RWPE1 (cell line): ENCODE results near the gene CD300A.
A peak's percentile ranks its signal among the peaks of the same experiment; 100 is the strongest.

Experiments used
- CTCF ChIA-PET: fragments of 350-600 bp; sonication (Branson Sonifier 250); formaldehyde crosslinking; extraction: SDS; loops from one replicate; lab custom pipeline; 2021; lab: Yijun Ruan, JAX
- POLR2A ChIA-PET: fragments of 400-600 bp; formaldehyde crosslinking; extraction: SDS; loops from one replicate; lab custom pipeline; 2020; ENCODE audit warnings: antibody characterized with exemption; ENCODE audit not compliant: low non-redundant PET; lab: Yijun Ruan, JAX
- DNase-seq: peaks from one replicate; pipeline ENCODE4 v3.0.0; 2012; ENCODE audit warnings: low spot score
- H3K27ac ChIP-seq: fragments of 450-650 bp; 2 replicates; pipeline ENCODE4 v1.5.1; 2017
- TF ChIP-seq, protein P1 (sequence below): fragments of 450-650 bp; conservative IDR thresholded peaks from 2 replicates; pipeline ENCODE4 v1.5.1; 2017; ENCODE audit warnings: low read depth, mild to moderate bottlenecking

CD300A gene

GRCh38 chr17:74444406-74444805 lies 22.0 kb upstream of the CD300A start:
- no peak for DNase-seq
- H3K27ac ChIP-seq = peak overlapping the region; percentile 88
- POLR2A ChIA-PET = interaction anchor here (0.8 kb wide), 1 partner anchor 76 kb away, joined by 3 read pairs; no protein-coding TSS in a partner anchor
- TF ChIP-seq, protein P1, sequence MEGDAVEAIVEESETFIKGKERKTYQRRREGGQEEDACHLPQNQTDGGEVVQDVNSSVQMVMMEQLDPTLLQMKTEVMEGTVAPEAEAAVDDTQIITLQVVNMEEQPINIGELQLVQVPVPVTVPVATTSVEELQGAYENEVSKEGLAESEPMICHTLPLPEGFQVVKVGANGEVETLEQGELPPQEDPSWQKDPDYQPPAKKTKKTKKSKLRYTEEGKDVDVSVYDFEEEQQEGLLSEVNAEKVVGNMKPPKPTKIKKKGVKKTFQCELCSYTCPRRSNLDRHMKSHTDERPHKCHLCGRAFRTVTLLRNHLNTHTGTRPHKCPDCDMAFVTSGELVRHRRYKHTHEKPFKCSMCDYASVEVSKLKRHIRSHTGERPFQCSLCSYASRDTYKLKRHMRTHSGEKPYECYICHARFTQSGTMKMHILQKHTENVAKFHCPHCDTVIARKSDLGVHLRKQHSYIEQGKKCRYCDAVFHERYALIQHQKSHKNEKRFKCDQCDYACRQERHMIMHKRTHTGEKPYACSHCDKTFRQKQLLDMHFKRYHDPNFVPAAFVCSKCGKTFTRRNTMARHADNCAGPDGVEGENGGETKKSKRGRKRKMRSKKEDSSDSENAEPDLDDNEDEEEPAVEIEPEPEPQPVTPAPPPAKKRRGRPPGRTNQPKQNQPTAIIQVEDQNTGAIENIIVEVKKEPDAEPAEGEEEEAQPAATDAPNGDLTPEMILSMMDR = no peak
- CTCF ChIA-PET = interaction anchor here (0.6 to 3.5 kb wide), 4 partner anchors 13 to 65 kb away, joined by 3 to 23 read pairs (median 6); no protein-coding TSS in a partner anchor

DNA sequence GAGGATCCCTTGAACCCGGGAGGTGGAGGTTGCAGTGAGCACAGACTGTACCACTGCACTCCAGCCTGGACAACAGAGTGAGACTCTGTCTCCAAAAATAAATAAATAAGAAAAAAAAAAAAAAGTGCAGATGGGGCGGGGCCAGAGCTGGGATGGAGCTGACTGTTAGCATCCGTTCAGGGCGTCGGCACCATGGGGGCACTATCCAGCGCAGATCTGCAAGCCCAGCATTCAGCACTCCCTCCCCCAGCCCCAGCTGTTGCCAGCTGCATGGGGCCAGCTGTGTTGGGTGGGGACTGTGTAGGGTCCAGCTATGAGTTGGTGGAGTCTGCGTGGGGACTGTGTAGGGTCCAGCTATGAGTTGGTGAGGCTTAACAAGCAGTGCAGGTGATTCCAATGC lies 21.3 kb upstream of the CD300A start:
- H3K27ac ChIP-seq = peak overlapping the region; percentile 88
- TF ChIP-seq, protein P1 = no peak
- no peak for DNase-seq
- ChIA-PET POLR2A (no interaction called here), CTCF (interaction anchor here (1.0 to 3.5 kb wide), 3 partner anchors 12 to 66 kb away, joined by 4 to 23 read pairs (median 9); no protein-coding TSS in a partner anchor)

DNA sequence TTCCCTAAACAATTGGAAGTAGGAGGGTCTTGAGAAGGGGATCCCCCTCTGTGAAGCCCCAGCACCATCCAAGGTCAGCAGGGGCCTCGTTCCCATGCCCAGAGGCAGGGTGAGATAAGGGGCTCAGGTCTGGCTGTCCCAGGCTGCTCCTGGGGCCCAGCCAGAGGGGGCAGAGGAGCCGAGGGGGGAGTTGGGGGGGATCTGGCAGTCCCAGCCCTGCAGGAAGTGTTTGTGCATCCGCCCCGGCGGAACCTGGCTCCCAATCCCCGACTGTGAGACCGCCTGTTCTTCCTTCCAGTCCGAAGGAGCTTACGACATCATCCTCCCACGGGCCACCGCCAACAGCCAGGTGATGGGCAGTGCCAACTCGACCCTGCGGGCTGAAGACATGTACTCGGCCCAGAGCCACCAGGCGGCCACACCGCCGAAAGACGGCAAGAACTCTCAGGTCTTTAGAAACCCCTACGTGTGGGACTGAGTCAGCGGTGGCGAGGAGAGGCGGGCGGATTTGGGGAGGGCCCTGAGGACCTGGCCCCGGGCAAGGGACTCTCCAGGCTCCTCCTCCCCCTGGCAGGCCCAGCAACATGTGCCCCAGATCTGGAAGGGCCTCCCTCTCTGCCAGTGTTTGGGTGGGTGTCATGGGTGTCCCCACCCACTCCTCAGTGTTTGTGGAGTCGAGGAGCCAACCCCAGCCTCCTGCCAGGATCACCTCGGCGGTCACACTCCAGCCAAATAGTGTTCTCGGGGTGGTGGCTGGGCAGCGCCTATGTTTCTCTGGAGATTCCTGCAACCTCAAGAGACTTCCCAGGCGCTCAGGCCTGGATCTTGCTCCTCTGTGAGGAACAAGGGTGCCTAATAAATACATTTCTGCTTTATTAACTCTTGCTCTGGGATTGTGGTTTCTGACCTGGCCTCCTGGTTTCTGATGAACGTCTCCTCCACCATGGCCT lies 19.6 kb upstream of the CD300A start:
- POLR2A ChIA-PET = no interaction called here
- CTCF ChIA-PET = interaction anchor here (3.5 kb wide), 1 partner anchor 67 kb away, joined by 23 read pairs; no protein-coding TSS in a partner anchor
- no peak for DNase-seq
- H3K27ac ChIP-seq = peak overlapping the region; percentile 88
- TF ChIP-seq, protein P1 = no peak

- ChIA-PET CTCF (interaction anchor here (1.5 kb wide), 1 partner anchor 80 kb away, joined by 4 read pairs; no protein-coding TSS in a partner anchor), POLR2A (no interaction called here)
- DNase-seq = no peak
- TF ChIP-seq, protein P1 = no peak
- peak overlapping the region; percentile 88 for H3K27ac ChIP-seq
Observed at GRCh38 chr17:74447628-74448159, 18.7 kb upstream of the CD300A start.

DNA sequence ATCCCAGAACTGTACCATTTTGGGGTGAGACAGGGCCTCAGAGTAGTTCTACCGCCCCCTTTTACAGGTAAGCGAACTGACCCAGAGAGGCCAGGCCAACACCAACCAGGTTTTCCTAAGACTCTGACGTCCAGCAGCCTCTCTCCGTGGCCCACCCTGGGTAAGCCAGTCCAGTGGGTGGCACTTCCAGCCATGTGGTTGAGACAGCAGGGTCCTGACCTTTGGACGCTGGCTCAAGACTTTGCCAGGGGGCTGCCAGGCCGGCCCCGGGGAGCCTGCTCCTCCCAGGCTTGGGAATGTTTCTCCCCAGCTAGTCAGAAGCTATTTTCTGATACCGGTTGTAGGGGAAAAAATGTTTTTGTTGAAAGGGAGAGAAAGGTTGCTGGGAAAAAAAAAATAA lies 17.7 kb upstream of the CD300A start:
- POLR2A ChIA-PET = no interaction called here
- CTCF ChIA-PET = interaction anchor here (1.5 kb wide), 1 partner anchor 81 kb away, joined by 4 read pairs; no protein-coding TSS in a partner anchor
- H3K27ac ChIP-seq = peak overlapping the region; percentile 35
- no peak for DNase-seq
- TF ChIP-seq, protein P1 = no peak

GRCh38 chr17:74449306-74449705 lies 17.1 kb upstream of the CD300A start:
- peak overlapping the region; percentile 35 for H3K27ac ChIP-seq
- ChIA-PET POLR2A (no interaction called here), CTCF (interaction anchor here (0.7 kb wide), 1 partner anchor 70 kb away, joined by 3 read pairs; no protein-coding TSS in a partner anchor)
- TF ChIP-seq, protein P1 = no peak
- DNase-seq = no peak
